HG03039 (cell line): Measurements from ENCODE around the gene RASA2.
A peak's percentile ranks its signal among the peaks of the same experiment; 100 is the strongest.
"Not testable (repeated sequence)": the region's sequence is repeated elsewhere in the genome, so short reads cannot be mapped to it uniquely, and the experiment has no call there.

Experiments
- ATAC-seq: cut with Tn5 transposase; IDR thresholded peaks from one replicate; pipeline ENCODE4 v1.9.1; 2021; ENCODE audit warnings: mild to moderate bottlenecking, moderate library complexity; ENCODE audit not compliant: unreplicated experiment

Gene RASA2

GRCh38 chr3:141493184-141493583, 6.4 kb downstream of the RASA2 start:
- no peak for ATAC-seq

- not testable (repeated sequence) for ATAC-seq
These were observed 10.8 kb downstream of the RASA2 start for GRCh38 chr3:141497589-141497988.

- ATAC-seq = peak; percentile 90
These were observed 11.9 kb downstream of the RASA2 start for GRCh38 chr3:141498598-141499223.

- ATAC-seq = no peak
These were observed 12.5 kb downstream of the RASA2 start for GRCh38 chr3:141499284-141499683.

GRCh38 chr3:141499965-141500364, 13.1 kb downstream of the RASA2 start:
- ATAC-seq = no peak

GRCh38 chr3:141500397-141500796, 13.6 kb downstream of the RASA2 start:
- no peak for ATAC-seq

- ATAC-seq = no peak
These were observed 18.3 kb downstream of the RASA2 start for GRCh38 chr3:141505166-141505565.

- ATAC-seq = no peak
These were observed 19.2 kb downstream of the RASA2 start for GRCh38 chr3:141506071-141506470.

GRCh38 chr3:141507392-141508066, 20.7 kb downstream of the RASA2 start:
- ATAC-seq = no peak

- no peak for ATAC-seq
These were observed 21.2 kb downstream of the RASA2 start for GRCh38 chr3:141508067-141508436.

GRCh38 chr3:141511361-141511760, 24.5 kb downstream of the RASA2 start:
- no peak for ATAC-seq

GRCh38 chr3:141514382-141514781, 27.6 kb downstream of the RASA2 start:
- no peak for ATAC-seq

GRCh38 chr3:141519587-141519986, 32.8 kb downstream of the RASA2 start:
- no peak for ATAC-seq

- ATAC-seq = no peak
These were observed 35.0 kb downstream of the RASA2 start for GRCh38 chr3:141521781-141522180.

- no peak for ATAC-seq
These were observed 37.0 kb downstream of the RASA2 start for GRCh38 chr3:141523615-141524375.

- ATAC-seq = no peak
These were observed 38.2 kb downstream of the RASA2 start for GRCh38 chr3:141524988-141525387.

- no peak for ATAC-seq
These were observed 39.0 kb downstream of the RASA2 start for GRCh38 chr3:141525814-141526213.

GRCh38 chr3:141526709-141527108, 39.9 kb downstream of the RASA2 start:
- no peak for ATAC-seq

- ATAC-seq = no peak
These were observed 42.0 kb downstream of the RASA2 start for GRCh38 chr3:141528800-141529199.

- no peak for ATAC-seq
These were observed 42.4 kb downstream of the RASA2 start for GRCh38 chr3:141529256-141529655.

- no peak for ATAC-seq
These were observed 43.0 kb downstream of the RASA2 start for GRCh38 chr3:141529717-141530414.

- ATAC-seq = no peak
These were observed 43.6 kb downstream of the RASA2 start for GRCh38 chr3:141530415-141530768.
